Activated CD8-positive, alpha-beta memory T cell treated with anti-CD3 and anti-CD28 coated beads, Interleukin-2, amount 10 ng/mL, durations not matched to agents 7 days and 5 days (primary cell): ENCODE measurements around the gene VDAC1. TPM values are rescaled to one million over a fixed set of nuclear protein-coding genes. Genes with fewer than 3 reads are reported as not detected.

Experiments
- ATAC-seq: fragments of 150-1000 bp; cut with Tn5 transposase; one replicate; pipeline ENCODE4 v1.10.0; 2021; ENCODE audit warnings: moderate library complexity
- CTCF ChIA-PET: fragments of 350-600 bp; sonication (Branson Sonifier 250); formaldehyde crosslinking; loops from one replicate; lab custom pipeline; 2021; ENCODE audit warnings: antibody characterized with exemption; lab: Charles Lee
- DNase-seq: peaks from one replicate; pipeline ENCODE4 v3.0.0-alpha.2; 2020
- H3K27ac Mint-ChIP-seq: one replicate; pipeline ENCODE4 v1.8.0; 2021; ENCODE audit warnings: mild to moderate bottlenecking, mixed read lengths
- H3K27me3 Mint-ChIP-seq: one replicate; pipeline ENCODE4 v1.8.0; 2021; ENCODE audit warnings: mixed read lengths
- H3K36me3 Mint-ChIP-seq: one replicate; pipeline ENCODE4 v1.8.0; 2021; ENCODE audit warnings: mild to moderate bottlenecking, mixed read lengths
- H3K4me1 Mint-ChIP-seq: one replicate; pipeline ENCODE4 v1.8.0; 2021; ENCODE audit warnings: mixed read lengths
- H3K4me3 Mint-ChIP-seq: one replicate; pipeline ENCODE4 v1.8.0; 2021; ENCODE audit warnings: mild to moderate bottlenecking, moderate library complexity, mixed read lengths
- H3K9me3 Mint-ChIP-seq: one replicate; pipeline ENCODE4 v1.8.0; 2022; ENCODE audit warnings: low read depth, mixed read lengths
- total RNA-seq, 2 experiments: library from RNA; stranded (reverse); gene quantifications; one replicate each; pipeline ENCODE4 v1.2.3, GENCODE V29; 2021

VDAC1 gene
- total RNA-seq, 2 experiments from 2014 or later, result 204 to 258 TPM

DNA sequence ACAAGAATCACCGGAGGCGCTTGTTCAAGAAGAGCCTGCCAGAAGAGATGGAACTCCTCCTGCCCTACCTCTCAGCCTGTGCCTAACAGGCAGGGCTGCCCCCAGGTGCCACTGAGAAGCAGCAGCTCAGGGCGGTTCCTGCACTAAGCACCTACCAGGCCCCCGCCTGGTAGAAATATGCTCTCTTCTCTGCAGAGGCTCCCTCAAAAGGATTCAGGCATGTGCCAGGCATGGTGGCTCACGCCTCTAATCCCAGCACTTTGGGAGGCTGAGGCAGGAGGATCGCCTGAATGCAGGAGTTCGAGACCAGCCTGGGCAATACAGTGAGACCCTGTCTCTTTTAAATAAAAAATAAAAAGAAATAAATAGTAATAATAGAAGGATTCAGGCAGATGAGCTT lies 6.0 kb downstream of the VDAC1 start:
- CTCF ChIA-PET, result interaction anchor here (1.0 to 4.1 kb wide), 3 partner anchors 20 to 222 kb away, joined by 3 to 27 read pairs (median 7); no protein-coding TSS in a partner anchor
- peaks cover 57% of the 10 kb centered on the region for H3K4me1 Mint-ChIP-seq
- H3K36me3 Mint-ChIP-seq, result peaks cover 21% of the 10 kb centered on the region
- DNase-seq, result no peak
- H3K27me3 Mint-ChIP-seq, result no peaks in the 10 kb centered on the region
- H3K27ac Mint-ChIP-seq, result no peak overlapping the region
- ATAC-seq, result no peak
- H3K9me3 Mint-ChIP-seq, result no peaks in the 10 kb centered on the region
- no peak overlapping the region for H3K4me3 Mint-ChIP-seq

DNA sequence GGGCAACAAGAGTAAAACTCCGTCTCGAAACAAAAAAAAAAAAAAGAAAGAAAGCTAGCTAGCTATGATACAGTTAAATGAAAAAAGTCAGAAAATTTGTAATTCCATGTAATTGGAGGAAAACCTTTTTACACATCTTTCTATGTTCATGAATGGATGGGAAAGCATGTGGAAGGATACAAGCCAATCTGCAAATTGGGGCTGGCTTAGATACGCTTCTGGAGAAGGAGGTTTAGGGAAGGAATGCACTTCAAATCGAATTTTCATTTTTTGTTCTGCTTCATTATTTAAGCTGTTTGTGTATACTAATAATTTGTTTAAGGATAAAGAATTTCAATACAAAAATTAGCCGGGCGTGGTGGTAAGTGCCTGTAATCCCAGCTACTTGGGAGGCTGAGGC lies 6.7 kb downstream of the VDAC1 start:
- Mint-ChIP-seq H3K4me1 (peaks cover 57% of the 10 kb centered on the region), H3K27me3 (no peaks in the 10 kb centered on the region), H3K27ac (no peak overlapping the region), H3K36me3 (peaks cover 15% of the 10 kb centered on the region), H3K4me3 (no peak overlapping the region), H3K9me3 (no peaks in the 10 kb centered on the region)
- CTCF ChIA-PET, result interaction anchor here (1.2 to 4.1 kb wide), 4 partner anchors 12 to 102 kb away, joined by 3 to 27 read pairs (median 11); no protein-coding TSS in a partner anchor
- DNase-seq (no peak), ATAC-seq (no peak)

DNA sequence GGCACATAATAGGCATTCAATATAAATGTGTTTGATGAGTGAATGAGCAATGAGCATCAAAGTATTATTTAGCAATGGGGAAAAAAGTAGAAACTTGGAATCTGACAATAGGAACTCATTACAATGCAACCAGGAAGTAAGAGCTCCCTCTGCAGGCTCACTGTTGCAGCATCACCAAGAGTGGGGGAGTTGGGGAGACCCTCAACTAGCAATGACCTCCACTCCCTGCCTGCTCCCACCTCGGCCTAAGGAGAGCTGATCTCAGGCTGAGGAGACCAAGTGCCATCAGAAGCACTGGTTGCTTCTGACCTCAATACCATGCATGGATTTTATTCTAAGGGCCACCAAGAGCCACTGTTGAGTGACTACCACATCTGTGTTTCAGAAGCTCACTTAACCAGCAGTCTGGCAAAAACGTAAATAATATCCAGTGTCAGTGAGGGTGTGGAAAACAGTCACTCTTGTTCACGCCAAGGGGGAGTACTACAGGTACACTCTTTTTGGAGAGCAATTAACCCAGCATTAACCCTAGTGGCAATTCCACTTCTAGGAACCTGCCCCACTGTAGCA lies 8.0 kb downstream of the VDAC1 start:
- no peaks in the 10 kb centered on the region for H3K27me3 Mint-ChIP-seq
- H3K9me3 Mint-ChIP-seq, result no peaks in the 10 kb centered on the region
- peaks cover 45% of the 10 kb centered on the region for H3K4me1 Mint-ChIP-seq
- no peak overlapping the region for H3K4me3 Mint-ChIP-seq
- no peak overlapping the region for H3K27ac Mint-ChIP-seq
- CTCF ChIA-PET, result interaction anchor here (0.6 to 4.1 kb wide), 11 partner anchors 9 to 602 kb away, joined by 3 to 27 read pairs (median 4); partner anchors contain the start of gene CDKN2AIPNL
- DNase-seq (no peak), ATAC-seq (no peak)
- H3K36me3 Mint-ChIP-seq, result peaks cover 12% of the 10 kb centered on the region

DNA sequence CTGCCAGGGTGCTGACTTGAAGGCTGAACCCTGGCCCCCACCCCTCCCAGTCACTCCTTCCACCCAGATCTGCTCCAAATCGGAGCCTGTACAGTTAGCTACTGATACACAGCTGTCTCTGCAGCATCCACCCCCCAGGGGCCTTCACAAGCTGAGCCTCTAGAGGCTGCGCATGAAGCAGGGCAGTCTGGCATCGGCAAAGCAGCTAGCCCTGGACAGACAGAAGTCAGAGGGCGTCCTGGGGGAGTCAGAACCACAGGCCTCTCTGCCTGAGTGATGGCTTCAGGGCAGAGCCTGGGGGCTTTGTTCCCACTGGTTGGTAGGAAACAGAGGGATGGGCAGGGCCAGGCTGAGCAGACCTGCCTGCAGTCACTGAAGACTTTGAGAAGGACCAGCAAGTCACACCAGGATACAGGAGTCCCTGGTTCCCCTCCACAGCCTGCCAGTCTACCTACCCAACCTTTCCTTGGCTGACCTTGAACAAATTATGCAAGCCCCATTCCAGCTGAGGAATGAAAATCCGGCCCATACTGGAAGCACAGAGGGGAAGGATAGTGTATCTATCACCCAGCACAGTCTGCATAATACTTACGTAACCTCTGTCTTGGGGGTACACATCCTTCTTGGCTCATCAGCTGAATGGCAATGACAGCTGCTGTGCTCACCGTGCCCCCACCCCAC lies 8.8 kb downstream of the VDAC1 start:
- Mint-ChIP-seq H3K4me1 (peaks cover 40% of the 10 kb centered on the region), H3K27ac (no peak overlapping the region), H3K27me3 (no peaks in the 10 kb centered on the region), H3K36me3 (peaks cover 14% of the 10 kb centered on the region), H3K4me3 (no peak overlapping the region), H3K9me3 (no peaks in the 10 kb centered on the region)
- CTCF ChIA-PET, result interaction anchor here (0.6 to 4.1 kb wide), 11 partner anchors 9 to 602 kb away, joined by 3 to 27 read pairs (median 4); partner anchors contain the start of gene CDKN2AIPNL
- DNase-seq (no peak), ATAC-seq (no peak)

DNA sequence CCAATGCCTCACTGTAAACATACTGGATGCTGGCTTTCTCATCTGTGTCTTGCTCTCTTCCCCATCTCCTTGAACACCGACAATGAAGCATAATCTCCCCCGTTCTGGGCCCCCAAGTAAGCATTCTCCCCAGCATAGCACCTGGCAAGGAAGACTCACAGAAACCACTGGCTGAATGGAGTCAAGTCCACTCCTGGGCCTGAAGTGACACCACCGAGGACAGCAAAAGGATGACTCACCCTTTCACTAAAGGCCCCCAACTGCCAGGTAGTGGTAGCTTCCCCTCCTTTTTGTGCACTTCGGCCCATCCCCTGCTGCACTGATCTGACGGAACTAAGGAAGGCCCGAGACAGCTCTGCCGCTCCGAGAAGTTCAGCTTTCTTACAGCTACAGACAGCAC lies 9.4 kb downstream of the VDAC1 start:
- ATAC-seq, result no peak
- Mint-ChIP-seq H3K36me3 (peaks cover 16% of the 10 kb centered on the region), H3K4me3 (no peak overlapping the region), H3K9me3 (no peaks in the 10 kb centered on the region), H3K27me3 (no peaks in the 10 kb centered on the region), H3K4me1 (peaks cover 34% of the 10 kb centered on the region), H3K27ac (peak overlapping the region; percentile 30)
- DNase-seq, result no peak
- CTCF ChIA-PET, result interaction anchor here (0.9 to 4.1 kb wide), 4 partner anchors 10 to 44 kb away, joined by 3 to 27 read pairs (median 4); no protein-coding TSS in a partner anchor

DNA sequence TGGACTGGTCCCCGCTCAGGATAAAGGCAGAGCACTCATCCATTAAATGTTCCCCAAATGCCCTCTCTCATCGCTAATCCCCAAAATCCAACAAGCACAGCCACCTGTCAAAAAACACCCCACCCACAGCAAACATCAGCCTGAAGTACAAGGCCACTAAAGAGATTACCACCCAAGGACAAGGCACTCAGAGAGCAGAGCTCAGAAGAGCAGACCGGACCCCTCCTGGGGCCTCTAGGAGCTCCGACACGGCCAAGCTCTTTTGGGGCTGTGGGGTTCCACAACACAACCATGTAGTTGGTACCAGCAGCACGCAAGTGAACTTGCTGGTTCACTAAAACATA lies 9.8 kb downstream of the VDAC1 start:
- Mint-ChIP-seq H3K27ac (peak overlapping the region; percentile 8), H3K36me3 (peaks cover 19% of the 10 kb centered on the region), H3K9me3 (no peaks in the 10 kb centered on the region), H3K4me1 (peaks cover 30% of the 10 kb centered on the region), H3K4me3 (no peak overlapping the region), H3K27me3 (no peaks in the 10 kb centered on the region)
- DNase-seq (no peak), ATAC-seq (no peak)
- CTCF ChIA-PET, result interaction anchor here (1.3 to 4.1 kb wide), 2 partner anchors 12 to 16 kb away, joined by 3 to 27 read pairs; no protein-coding TSS in a partner anchor

DNA sequence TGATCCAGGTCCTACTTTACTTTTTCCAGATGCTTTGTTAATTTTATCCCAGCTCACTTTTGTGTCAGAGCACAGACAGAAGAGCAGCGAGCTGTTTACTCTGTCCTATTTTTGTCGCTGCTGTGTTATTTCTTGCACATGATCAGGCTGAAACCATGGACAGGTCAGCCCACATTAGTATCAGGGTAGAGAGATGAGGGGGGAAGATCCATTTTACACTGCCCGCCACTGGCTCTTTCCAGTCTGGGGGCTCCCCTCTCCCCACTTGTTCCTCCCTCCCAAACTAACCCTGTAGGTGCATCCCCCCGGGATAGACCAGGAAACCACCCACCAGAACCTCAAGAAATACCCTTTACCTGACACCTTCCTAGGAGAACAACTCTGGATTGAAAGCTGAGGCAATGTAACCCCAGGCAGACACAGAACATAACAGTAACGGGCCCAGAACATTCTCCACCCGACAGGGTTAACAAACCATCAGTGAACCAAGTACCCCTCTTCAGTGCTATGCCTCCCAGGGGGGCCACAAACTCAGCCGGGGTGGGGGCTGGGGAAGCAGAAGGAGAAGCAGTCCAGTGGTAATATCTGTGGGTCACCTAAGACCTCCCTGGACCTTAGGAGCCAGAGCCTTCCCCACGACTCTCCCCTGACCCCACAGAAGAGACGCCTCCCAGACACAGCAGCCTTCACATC lies 10.3 kb downstream of the VDAC1 start:
- H3K9me3 Mint-ChIP-seq, result no peaks in the 10 kb centered on the region
- peak overlapping the region; percentile 8 for H3K27ac Mint-ChIP-seq
- H3K27me3 Mint-ChIP-seq, result no peaks in the 10 kb centered on the region
- ATAC-seq (no peak), DNase-seq (no peak)
- peaks cover 22% of the 10 kb centered on the region for H3K36me3 Mint-ChIP-seq
- CTCF ChIA-PET, result interaction anchor here (1.1 to 2.2 kb wide), 2 partner anchors 9 to 45 kb away, joined by 3 to 8 read pairs; no protein-coding TSS in a partner anchor
- peaks cover 25% of the 10 kb centered on the region for H3K4me1 Mint-ChIP-seq
- no peak overlapping the region for H3K4me3 Mint-ChIP-seq

DNA sequence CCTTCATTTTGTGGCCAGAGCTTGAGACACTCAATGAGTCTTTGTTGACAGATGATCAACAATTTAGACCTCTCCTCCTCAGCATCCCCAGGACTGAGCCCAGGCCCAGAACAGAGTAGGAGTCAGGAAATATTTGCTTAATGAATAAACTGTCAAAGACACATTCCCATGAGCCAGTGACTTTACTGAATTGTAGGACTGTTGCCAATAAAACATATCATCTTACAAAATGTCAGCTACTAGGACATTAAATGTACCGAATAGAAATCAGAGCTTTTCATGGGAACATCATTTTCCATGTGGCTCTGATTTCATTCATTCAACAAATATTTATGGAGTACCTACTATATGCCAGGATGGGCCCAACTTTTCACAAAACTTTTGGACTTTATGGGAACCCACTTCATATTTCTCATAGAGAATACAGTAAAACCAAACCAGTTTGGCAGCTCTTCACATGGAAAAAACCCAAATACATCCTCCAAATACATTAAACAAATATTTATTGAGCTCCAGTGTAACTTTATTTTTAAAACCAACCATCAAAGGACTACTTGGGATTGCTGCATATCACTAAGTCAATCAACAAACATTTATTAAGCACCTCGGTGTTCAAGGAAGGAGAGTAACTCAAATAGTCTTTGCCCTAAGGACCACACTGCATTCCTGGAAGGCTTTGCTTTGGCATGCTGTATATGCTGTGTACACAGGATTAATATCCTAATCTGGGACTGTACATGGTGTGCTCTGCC lies 11.4 kb downstream of the VDAC1 start:
- H3K27me3 Mint-ChIP-seq, result no peaks in the 10 kb centered on the region
- ATAC-seq (no peak), DNase-seq (no peak)
- H3K4me3 Mint-ChIP-seq, result no peak overlapping the region
- peak overlapping the region; percentile 1 for H3K27ac Mint-ChIP-seq
- no peaks in the 10 kb centered on the region for H3K9me3 Mint-ChIP-seq
- CTCF ChIA-PET, result interaction anchor here (1.1 to 2.2 kb wide), 3 partner anchors 10 to 46 kb away, joined by 3 to 8 read pairs (median 5); no protein-coding TSS in a partner anchor
- H3K4me1 Mint-ChIP-seq, result peaks cover 25% of the 10 kb centered on the region
- H3K36me3 Mint-ChIP-seq, result peaks cover 27% of the 10 kb centered on the region

DNA sequence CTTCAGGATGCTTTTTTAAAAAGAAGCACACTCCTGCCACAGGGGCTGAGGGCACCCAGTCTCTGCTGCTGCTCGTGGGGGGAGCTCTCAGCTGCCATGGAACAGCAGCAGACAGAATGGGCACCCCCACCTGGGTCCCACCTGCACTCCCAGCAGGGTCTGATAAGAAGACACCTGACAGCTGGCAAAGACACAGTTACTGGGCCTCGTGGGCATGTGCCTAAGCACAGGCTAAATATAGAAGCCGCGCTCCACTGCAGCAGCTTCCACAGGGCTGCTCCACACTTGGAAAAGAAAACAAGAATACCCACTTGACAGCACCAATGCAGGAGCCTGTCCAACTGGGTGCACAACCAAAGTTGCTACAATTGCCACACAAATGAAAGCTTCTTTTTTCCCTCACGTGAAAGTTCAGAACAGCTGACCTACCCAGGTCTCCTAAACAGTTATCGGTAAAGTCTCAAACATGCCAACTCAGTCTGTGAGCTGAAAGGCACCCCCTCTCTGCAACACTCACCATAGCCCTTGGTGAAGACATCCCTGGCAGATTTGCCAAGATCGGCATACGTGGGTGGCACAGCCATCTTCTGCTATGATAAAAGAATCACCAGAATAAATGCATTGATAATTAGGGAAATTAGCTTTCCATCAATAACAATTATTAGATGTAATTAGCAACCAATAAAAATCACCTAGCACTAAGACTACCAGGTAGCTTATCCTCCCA lies 12.2 kb downstream of the VDAC1 start:
- Mint-ChIP-seq H3K4me1 (peaks cover 25% of the 10 kb centered on the region), H3K27ac (no peak overlapping the region), H3K9me3 (no peaks in the 10 kb centered on the region), H3K36me3 (peaks cover 31% of the 10 kb centered on the region), H3K4me3 (no peak overlapping the region), H3K27me3 (no peaks in the 10 kb centered on the region)
- CTCF ChIA-PET, result interaction anchor here (1.1 to 2.2 kb wide), 2 partner anchors 14 to 47 kb away, joined by 5 to 8 read pairs; no protein-coding TSS in a partner anchor
- ATAC-seq (no peak), DNase-seq (no peak)

DNA sequence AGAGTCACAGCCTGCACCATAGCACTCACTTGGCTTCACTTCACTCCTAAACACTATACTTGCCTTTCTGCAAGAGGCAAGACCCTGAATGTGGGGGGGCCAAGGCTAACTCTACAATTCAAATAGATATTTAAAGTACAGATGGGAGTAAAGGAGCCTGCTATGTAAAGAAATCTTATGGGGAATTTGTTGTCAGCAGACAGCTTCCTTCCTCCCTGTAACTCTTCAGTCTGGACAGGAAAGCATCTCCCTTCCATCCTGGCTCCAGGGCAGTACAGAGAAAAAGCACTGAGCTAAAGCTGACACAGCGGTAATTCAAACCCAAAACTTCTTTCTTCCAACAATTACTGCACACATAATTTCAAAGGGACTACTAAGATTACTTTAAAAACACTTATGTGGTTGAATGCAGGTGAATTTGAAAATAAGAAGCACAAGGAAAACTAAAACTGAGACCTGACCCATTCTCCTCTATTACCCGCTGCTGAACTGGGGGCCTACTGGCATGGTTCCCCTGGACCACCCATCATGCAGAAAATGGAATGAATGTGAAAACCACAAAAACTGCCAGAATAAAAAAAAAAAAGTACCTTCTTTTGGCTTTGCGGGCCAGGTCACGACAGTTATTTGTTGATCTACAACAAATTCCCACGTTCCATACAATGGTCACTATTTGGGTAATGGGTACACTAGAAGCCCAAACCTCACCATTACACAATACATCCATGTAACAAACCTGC lies 13.4 kb downstream of the VDAC1 start:
- peaks cover 18% of the 10 kb centered on the region for H3K4me1 Mint-ChIP-seq
- no peaks in the 10 kb centered on the region for H3K9me3 Mint-ChIP-seq
- H3K27me3 Mint-ChIP-seq, result no peaks in the 10 kb centered on the region
- DNase-seq (no peak), ATAC-seq (no peak)
- H3K4me3 Mint-ChIP-seq, result no peak overlapping the region
- CTCF ChIA-PET, result interaction anchor here (2.4 kb wide), 1 partner anchor 12 kb away, joined by 9 read pairs; no protein-coding TSS in a partner anchor
- H3K27ac Mint-ChIP-seq, result no peak overlapping the region
- H3K36me3 Mint-ChIP-seq, result peaks cover 41% of the 10 kb centered on the region

DNA sequence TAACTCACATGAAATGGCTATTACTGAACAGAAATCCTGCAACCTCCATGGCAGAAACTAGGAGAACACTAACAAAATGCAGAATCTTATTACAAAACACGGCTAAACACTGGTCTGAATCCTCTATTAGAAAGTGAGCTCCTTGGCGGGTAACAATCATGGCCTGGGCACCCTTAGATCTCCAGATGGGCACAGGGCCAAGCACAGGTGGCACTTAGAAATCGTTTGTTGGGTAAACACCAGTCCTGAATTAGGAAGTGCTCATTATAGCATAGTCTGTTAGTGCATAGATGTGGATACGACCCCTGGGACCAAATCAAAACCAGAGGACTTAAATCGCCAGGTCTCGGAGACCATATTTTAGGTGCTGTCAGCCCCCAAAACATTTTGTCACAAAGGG lies 14.4 kb downstream of the VDAC1 start:
- no peaks in the 10 kb centered on the region for H3K27me3 Mint-ChIP-seq
- no peak overlapping the region for H3K27ac Mint-ChIP-seq
- H3K4me3 Mint-ChIP-seq, result no peak overlapping the region
- ATAC-seq (no peak), DNase-seq (no peak)
- H3K9me3 Mint-ChIP-seq, result no peaks in the 10 kb centered on the region
- H3K36me3 Mint-ChIP-seq, result peaks cover 47% of the 10 kb centered on the region
- H3K4me1 Mint-ChIP-seq, result peaks cover 15% of the 10 kb centered on the region
- CTCF ChIA-PET, result interaction anchor here (2.4 kb wide), 1 partner anchor 11 kb away, joined by 9 read pairs; no protein-coding TSS in a partner anchor
